ENCODE data around the gene RAPGEF5. TPM values are rescaled to one million over a fixed set of nuclear protein-coding genes. Genes with fewer than 3 reads are reported as not detected.

Gene RAPGEF5
- total RNA-seq, 1 donor from 2014 or later, result 12.4 TPM

DNA sequence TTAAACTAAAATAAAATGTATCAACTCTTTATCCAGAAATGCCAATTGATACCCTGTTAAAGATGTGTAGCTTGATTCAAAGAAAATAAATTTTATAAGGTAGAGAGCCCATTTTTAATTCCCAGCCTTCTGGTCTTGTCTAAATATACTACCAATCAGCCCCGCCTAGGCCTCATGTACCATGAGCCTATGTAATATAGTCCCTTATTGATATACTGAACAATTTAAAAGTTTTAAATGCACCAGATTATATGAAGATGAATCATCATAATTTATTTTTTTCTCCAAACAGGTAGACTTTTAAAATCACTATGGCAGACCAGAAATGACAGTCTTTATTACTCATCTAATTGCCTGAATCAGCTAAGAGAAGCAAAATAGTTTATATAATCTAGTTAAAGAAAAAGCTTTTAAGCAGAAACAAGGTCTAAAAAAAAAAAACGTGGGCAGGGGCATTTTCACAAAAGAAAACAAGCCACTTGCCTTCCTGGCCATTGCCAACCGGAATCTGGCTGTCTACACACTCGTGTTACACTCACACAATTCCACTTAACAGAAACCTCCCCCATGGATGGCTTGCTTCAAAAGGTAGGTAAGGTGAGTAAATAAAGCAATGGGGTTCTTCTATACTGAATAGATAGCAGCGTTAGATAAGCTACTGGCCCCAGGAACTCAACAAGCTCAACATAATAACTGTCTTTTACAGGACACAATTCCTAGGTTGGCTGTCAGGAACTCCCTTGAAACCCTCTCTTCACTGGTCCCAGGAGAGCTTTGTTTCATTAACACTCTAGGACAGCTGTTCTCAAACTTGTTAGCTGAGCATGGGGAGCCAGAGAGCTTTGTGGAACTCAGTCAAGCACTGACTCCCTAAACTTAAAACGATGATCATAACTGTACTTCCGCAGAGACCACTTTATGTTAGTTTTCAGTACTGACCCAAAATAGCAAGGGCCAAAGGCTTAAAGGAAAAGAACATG, 37.2 kb downstream of the RAPGEF5 start:
- no peak overlapping the region for H3K4me3 Mint-ChIP-seq
- peaks cover 2% of the 10 kb centered on the region for H3K4me1 Mint-ChIP-seq
- ATAC-seq (ENCODE audit: low read depth) (no peak), DNase-seq (no peak)
- H3K9me3 Mint-ChIP-seq, result no peaks in the 10 kb centered on the region
- ChIA-PET CTCF (no interaction called here), POLR2A (interaction anchor here (0.6 kb wide), 1 partner anchor 133 kb away, joined by 4 read pairs; no protein-coding TSS in a partner anchor)
- no peaks in the 10 kb centered on the region for H3K27me3 Mint-ChIP-seq
- no peak for TF ChIP-seq CTCF (IDR thresholded peaks at IDR 0.05)
- no peak overlapping the region for H3K27ac Mint-ChIP-seq
- intact Hi-C loops (cut with micrococcal nuclease), result no loop called here
- H3K36me3 Mint-ChIP-seq (ENCODE audit: low read depth), result peaks cover 3% of the 10 kb centered on the region

- intact Hi-C loops (cut with micrococcal nuclease), result no loop called here
- H3K4me3 Mint-ChIP-seq, result no peak overlapping the region
- H3K9me3 Mint-ChIP-seq, result no peaks in the 10 kb centered on the region
- peaks cover 7% of the 10 kb centered on the region for H3K36me3 Mint-ChIP-seq (ENCODE audit: low read depth)
- H3K27me3 Mint-ChIP-seq, result no peaks in the 10 kb centered on the region
- no peak for TF ChIP-seq CTCF (IDR thresholded peaks at IDR 0.05)
- ATAC-seq (ENCODE audit: low read depth), result no peak
- CTCF ChIA-PET, result no interaction called here
- POLR2A ChIA-PET, result no interaction called here
- no peak for DNase-seq
- H3K27ac Mint-ChIP-seq, result no peak overlapping the region
- peaks cover 2% of the 10 kb centered on the region for H3K4me1 Mint-ChIP-seq
Measured at GRCh38 chr7:22318376-22318775, 38.6 kb downstream of the RAPGEF5 start.

GRCh38 chr7:22317632-22318031, 39.3 kb downstream of the RAPGEF5 start:
- DNase-seq, result no peak
- Mint-ChIP-seq H3K27ac (no peak overlapping the region), H3K9me3 (no peaks in the 10 kb centered on the region), H3K4me3 (no peak overlapping the region), H3K36me3 (ENCODE audit: low read depth) (peaks cover 7% of the 10 kb centered on the region), H3K27me3 (no peaks in the 10 kb centered on the region), H3K4me1 (no peaks in the 10 kb centered on the region)
- intact Hi-C loops (cut with micrococcal nuclease), result no loop called here
- CTCF ChIA-PET, result no interaction called here
- ATAC-seq (ENCODE audit: low read depth), result no peak
- no peak for TF ChIP-seq CTCF (IDR thresholded peaks at IDR 0.05)
- POLR2A ChIA-PET, result interaction anchor here (1.5 kb wide), 1 partner anchor 41 kb away, joined by 4 read pairs; no protein-coding TSS in a partner anchor

- CTCF ChIA-PET, result no interaction called here
- Mint-ChIP-seq H3K4me1 (no peaks in the 10 kb centered on the region), H3K27me3 (no peaks in the 10 kb centered on the region), H3K4me3 (no peak overlapping the region), H3K36me3 (ENCODE audit: low read depth) (peaks cover 7% of the 10 kb centered on the region), H3K9me3 (no peaks in the 10 kb centered on the region), H3K27ac (no peak overlapping the region)
- POLR2A ChIA-PET, result interaction anchor here (0.7 to 1.5 kb wide), 2 partner anchors 40 to 377 kb away, joined by 4 to 5 read pairs; no protein-coding TSS in a partner anchor
- no peak for ATAC-seq (ENCODE audit: low read depth)
- intact Hi-C loops (cut with micrococcal nuclease), result no loop called here
- TF ChIP-seq CTCF (IDR thresholded peaks at IDR 0.05), result no peak
- DNase-seq, result no peak
Measured at GRCh38 chr7:22316914-22317313, 40.0 kb downstream of the RAPGEF5 start.

- TF ChIP-seq CTCF (IDR thresholded peaks at IDR 0.05), result no peak
- Mint-ChIP-seq H3K9me3 (peaks cover 7% of the 10 kb centered on the region), H3K27me3 (no peaks in the 10 kb centered on the region), H3K27ac (no peak overlapping the region), H3K36me3 (ENCODE audit: low read depth) (peaks cover 20% of the 10 kb centered on the region), H3K4me3 (no peak overlapping the region), H3K4me1 (peaks cover 3% of the 10 kb centered on the region)
- POLR2A ChIA-PET, result interaction anchor here (0.5 kb wide), 1 partner anchor 472 kb away, joined by 4 read pairs; no protein-coding TSS in a partner anchor
- CTCF ChIA-PET, result no interaction called here
- no peak for ATAC-seq (ENCODE audit: low read depth)
- no peak for DNase-seq
- intact Hi-C loops (cut with micrococcal nuclease), result no loop called here
Measured at GRCh38 chr7:22307816-22308215, 49.1 kb downstream of the RAPGEF5 start.

Measured in activated B cell treated with CpG ODN at 0.5 μM for 24 hours (primary cell).